CD14-positive monocyte (primary cell): Measurements from ENCODE around the gene PTPN18. TPM values are rescaled to one million over a fixed set of nuclear protein-coding genes. Genes with fewer than 3 reads are reported as not detected.

Experiments used
- DNase-seq, 3 donors: peaks; one replicate each; pipeline ENCODE4 v3.0.0-alpha.2; 2011 to 2022
- H2AFZ ChIP-seq: 2 replicates; pipeline ENCODE4 v1.6.0; 2012; ENCODE audit warnings: mild to moderate bottlenecking, low read depth, low read length, inconsistent platforms; ENCODE audit not compliant: insufficient read depth, poor library complexity, severe bottlenecking
- H3K27ac ChIP-seq, 2 donors: 1 replicate in 1 of 2; 2 replicates in 1 of 2; pipeline ENCODE4 v1.5.1; 2012 to 2013; ENCODE audit warnings: low read length in 2 of 2, control low read depth in 1 of 2, inconsistent platforms in 1 of 2, low read depth in 1 of 2, mild to moderate bottlenecking in 1 of 2
- H3K27me3 ChIP-seq, 2 donors: one replicate each; pipeline versions ENCODE4 v1.6.0 to v1.6.1; 2011 to 2013; ENCODE audit warnings: low read length in 2 of 2; ENCODE audit not compliant: control insufficient read depth in 2 of 2, insufficient read depth in 2 of 2
- H3K36me3 ChIP-seq, 2 donors: replicated peaks in 1 of 2; 1 replicate in 1 of 2; 2 replicates in 1 of 2; pipeline versions ENCODE4 v1.5.1 to v1.6.1; 2012 to 2013; ENCODE audit warnings: low read length in 2 of 2, control low read depth in 1 of 2, inconsistent platforms in 1 of 2, mild to moderate bottlenecking in 1 of 2; ENCODE audit not compliant: insufficient read depth in 2 of 2, control insufficient read depth in 1 of 2
- H3K4me1 ChIP-seq, 2 donors: 1 replicate in 1 of 2; 2 replicates in 1 of 2; pipeline versions ENCODE4 v1.5.1 to v1.6.1; 2012 to 2013; ENCODE audit warnings: low read length in 2 of 2, control low read depth in 1 of 2, inconsistent platforms in 1 of 2, mild to moderate bottlenecking in 1 of 2, moderate library complexity in 1 of 2; ENCODE audit not compliant: insufficient read depth in 2 of 2, control insufficient read depth in 1 of 2
- H3K4me2 ChIP-seq: replicated peaks from 2 replicates; pipeline ENCODE3; 2012; ENCODE audit warnings: low read length, moderate library complexity, mild to moderate bottlenecking; ENCODE audit not compliant: poor library complexity, severe bottlenecking; ENCODE audit errors: extremely low read depth
- H3K4me3 ChIP-seq, 3 experiments: fragments of 200-600 bp in 1 of 3; sonication (generic) in 1 of 3; replicated peaks in 1 of 3; 1 replicate in 2 of 3; 2 replicates in 1 of 3; pipeline ENCODE4 v1.5.1; 2011 to 2013; ENCODE audit warnings: low read length in 3 of 3, mild to moderate bottlenecking in 3 of 3, control low read depth in 2 of 3, low read depth in 2 of 3, inconsistent platforms in 1 of 3, moderate library complexity in 1 of 3
- H3K79me2 ChIP-seq: 2 replicates; pipeline ENCODE4 v1.6.0; 2012; ENCODE audit warnings: mild to moderate bottlenecking, control low read depth, inconsistent platforms, low read length, moderate library complexity; ENCODE audit not compliant: insufficient read depth
- H3K9ac ChIP-seq: 2 replicates; pipeline ENCODE4 v1.6.0; 2017; ENCODE audit warnings: low read length, mild to moderate bottlenecking; ENCODE audit not compliant: insufficient read depth, poor library complexity, severe bottlenecking
- H3K9me3 ChIP-seq, 2 donors: replicated peaks in 1 of 2; 1 replicate in 1 of 2; 2 replicates in 1 of 2; pipeline versions ENCODE4 v1.5.1 to v1.6.1; 2012 to 2013; ENCODE audit warnings: low read length in 2 of 2, control low read depth in 1 of 2; ENCODE audit not compliant: control insufficient read depth in 1 of 2, insufficient read depth in 1 of 2
- H4K20me1 ChIP-seq: 2 replicates; pipeline ENCODE4 v1.6.0; 2012; ENCODE audit warnings: mild to moderate bottlenecking, low read length, control low read depth, moderate library complexity; ENCODE audit not compliant: insufficient read depth
- H3K27ac Mint-ChIP-seq, 7 donors: one replicate each; pipeline ENCODE4 v1.8.0; 2020; ENCODE audit warnings: mild to moderate bottlenecking in 7 of 7, mixed read lengths in 7 of 7, moderate library complexity in 6 of 7, inconsistent platforms in 2 of 7
- H3K27me3 Mint-ChIP-seq, 3 donors: one replicate each; pipeline ENCODE4 v1.8.0; 2021 to 2022; ENCODE audit warnings: low read depth in 3 of 3, mild to moderate bottlenecking in 3 of 3, mixed read lengths in 3 of 3, moderate library complexity in 3 of 3, inconsistent platforms in 1 of 3
- H3K36me3 Mint-ChIP-seq, 2 donors: one replicate each; pipeline ENCODE4 v1.8.0; 2020; ENCODE audit warnings: mixed read lengths in 2 of 2, inconsistent platforms in 1 of 2, mild to moderate bottlenecking in 1 of 2
- H3K4me1 Mint-ChIP-seq: one replicate; pipeline ENCODE4 v1.8.0; 2020; ENCODE audit warnings: mild to moderate bottlenecking, mixed read lengths
- H3K4me3 Mint-ChIP-seq, 2 donors: one replicate each; pipeline ENCODE4 v1.8.0; 2020; ENCODE audit warnings: mild to moderate bottlenecking in 2 of 2, mixed read lengths in 2 of 2, moderate library complexity in 1 of 2
- H3K9me3 Mint-ChIP-seq, 7 donors: one replicate each; pipeline ENCODE4 v1.8.0; 2020 to 2022; ENCODE audit warnings: mixed read lengths in 7 of 7, mild to moderate bottlenecking in 6 of 7, moderate library complexity in 6 of 7, inconsistent platforms in 2 of 7
- WGBS: methylation state at CpG from one replicate; pipeline ENCODE4 v1.1.5; 2013; ENCODE audit warnings: missing lambda C conversion rate; ENCODE audit not compliant: insufficient coverage; 5-methylcytosine and 5-hydroxymethylcytosine counted together
- intact Hi-C, 2 donors: fragments of 100-400 bp; cut with micrococcal nuclease; formaldehyde crosslinking; loops; one replicate each; pipeline versions ENCODE4 v1.15.0 to v1.15.1; 2023
- polyA plus RNA-seq, 3 donors: library from polyadenylated mRNA; depleted of rRNA in 1 of 3; unstranded in 2 of 3; stranded (reverse) in 1 of 3; fragments of 300-500 nt in 2 of 3; fragments of >200 nt in 1 of 3; fragmentation: Illumina TruSeq in 2 of 3; gene quantifications; 1 replicate in 2 of 3; 2 replicates in 1 of 3; pipeline ENCODE4 v1.2.3, GENCODE V29; 2012 to 2021
- TF ChIP-seq, protein P1 (sequence below): fragments of 200-600 bp; IDR thresholded peaks from one replicate; pipeline ENCODE4 v1.8.0; 2022; ENCODE audit warnings: antibody characterized with exemption, mild to moderate bottlenecking

PTPN18 gene
- polyA plus RNA-seq, 3 donors, result 72.2 to 365 (median 102) TPM

DNA sequence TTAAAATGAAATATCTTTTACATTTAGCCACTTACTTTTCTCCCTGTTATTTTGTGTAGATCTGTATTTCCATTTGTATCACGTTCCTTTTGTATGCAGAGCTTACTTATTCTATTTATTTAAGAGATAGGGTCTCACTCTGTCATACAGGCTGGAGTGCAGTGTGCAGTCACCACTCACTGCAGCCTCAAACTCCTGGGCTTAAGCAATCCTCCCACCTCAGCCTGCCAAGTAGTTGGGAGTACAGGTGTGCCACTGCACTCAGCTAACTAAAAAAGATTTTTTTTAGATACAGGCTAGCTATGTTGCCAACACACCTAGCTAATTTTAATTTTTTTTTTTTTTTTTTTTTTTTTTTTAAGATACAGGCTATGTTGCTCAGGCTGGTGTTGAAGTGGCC, 10.9 kb downstream of the PTPN18 start:
- no peak overlapping the region for H2AFZ ChIP-seq
- Mint-ChIP-seq H3K27me3 (peaks cover 0 to 2% (median 2%) of the 10 kb centered on the region in 3 donors), H3K4me3 (no peak overlapping the region), H3K9me3 (peaks cover 0 to 3% (median 0%) of the 10 kb centered on the region in 7 donors), H3K36me3 (peaks cover 33 to 43% of the 10 kb centered on the region in 2 donors), H3K4me1 (peaks cover 49% of the 10 kb centered on the region), H3K27ac (no peak overlapping the region)
- H3K27ac ChIP-seq, result no peak overlapping the region
- peaks cover 11 to 17% of the 10 kb centered on the region in 2 donors for H3K36me3 ChIP-seq
- H3K9me3 ChIP-seq, result no peaks in the 10 kb centered on the region
- H3K79me2 ChIP-seq, result peaks cover 35% of the 10 kb centered on the region
- H4K20me1 ChIP-seq, result peaks cover 11% of the 10 kb centered on the region
- no peaks in the 10 kb centered on the region for H3K27me3 ChIP-seq
- H3K4me2 ChIP-seq, result no peak overlapping the region
- DNase-seq, result no peak
- intact Hi-C loops, result no loop called here
- TF ChIP-seq, protein P1, sequence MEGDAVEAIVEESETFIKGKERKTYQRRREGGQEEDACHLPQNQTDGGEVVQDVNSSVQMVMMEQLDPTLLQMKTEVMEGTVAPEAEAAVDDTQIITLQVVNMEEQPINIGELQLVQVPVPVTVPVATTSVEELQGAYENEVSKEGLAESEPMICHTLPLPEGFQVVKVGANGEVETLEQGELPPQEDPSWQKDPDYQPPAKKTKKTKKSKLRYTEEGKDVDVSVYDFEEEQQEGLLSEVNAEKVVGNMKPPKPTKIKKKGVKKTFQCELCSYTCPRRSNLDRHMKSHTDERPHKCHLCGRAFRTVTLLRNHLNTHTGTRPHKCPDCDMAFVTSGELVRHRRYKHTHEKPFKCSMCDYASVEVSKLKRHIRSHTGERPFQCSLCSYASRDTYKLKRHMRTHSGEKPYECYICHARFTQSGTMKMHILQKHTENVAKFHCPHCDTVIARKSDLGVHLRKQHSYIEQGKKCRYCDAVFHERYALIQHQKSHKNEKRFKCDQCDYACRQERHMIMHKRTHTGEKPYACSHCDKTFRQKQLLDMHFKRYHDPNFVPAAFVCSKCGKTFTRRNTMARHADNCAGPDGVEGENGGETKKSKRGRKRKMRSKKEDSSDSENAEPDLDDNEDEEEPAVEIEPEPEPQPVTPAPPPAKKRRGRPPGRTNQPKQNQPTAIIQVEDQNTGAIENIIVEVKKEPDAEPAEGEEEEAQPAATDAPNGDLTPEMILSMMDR, result no peak
- H3K4me3 ChIP-seq, result no peak overlapping the region
- H3K4me1 ChIP-seq, result peaks cover 39 to 40% of the 10 kb centered on the region in 2 donors
- WGBS, result no CpG with 5 or more reads among the region's 1 CpG
- H3K9ac ChIP-seq, result no peak overlapping the region

DNA sequence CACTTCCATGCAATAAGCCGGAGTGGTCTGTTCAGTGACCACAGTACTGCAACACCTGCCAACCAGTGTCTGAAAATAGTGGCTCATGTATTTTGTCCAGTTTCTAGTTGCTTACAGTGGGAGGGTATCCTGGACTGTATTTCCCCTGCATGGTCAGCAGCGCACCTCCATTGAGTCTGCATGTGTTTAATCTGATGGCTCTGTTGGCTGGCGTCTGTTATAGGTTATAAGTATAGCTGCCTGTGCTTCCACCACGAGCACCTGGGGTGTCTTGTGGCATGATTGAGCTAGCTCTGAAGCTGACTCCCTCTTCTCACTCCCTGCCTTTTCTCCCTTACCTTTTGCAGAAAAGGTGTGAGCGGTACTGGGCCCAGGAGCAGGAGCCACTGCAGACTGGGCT, 12.9 kb downstream of the PTPN18 start:
- Histone ChIP-seq H3K4me3 (peak overlapping the region in 1 of 3 experiments; percentile 1), H3K4me1 (peaks cover 52 to 58% of the 10 kb centered on the region in 2 donors), H2AFZ (no peak overlapping the region), H3K79me2 (peaks cover 56% of the 10 kb centered on the region), H3K9me3 (no peaks in the 10 kb centered on the region), H3K4me2 (peak overlapping the region; percentile 30), H4K20me1 (peaks cover 23% of the 10 kb centered on the region), H3K36me3 (peaks cover 14 to 17% of the 10 kb centered on the region in 2 donors), H3K27me3 (no peaks in the 10 kb centered on the region), H3K27ac (peak overlapping the region; percentile 34 to 90), H3K9ac (no peak overlapping the region)
- peaks cover 59% of the 10 kb centered on the region for H3K4me1 Mint-ChIP-seq
- 90% methylated on average over 2 of the region's 5 CpGs for WGBS
- H3K36me3 Mint-ChIP-seq, result peaks cover 29 to 44% of the 10 kb centered on the region in 2 donors
- peak overlapping the region in 6 of 7 donors; percentile 58 to 80 (median 76) for H3K27ac Mint-ChIP-seq
- no peak overlapping the region for H3K4me3 Mint-ChIP-seq
- DNase-seq, result no peak
- intact Hi-C loops, result no loop called here
- H3K27me3 Mint-ChIP-seq, result peaks cover 0 to 4% (median 2%) of the 10 kb centered on the region in 3 donors
- peaks cover 0 to 3% (median 0%) of the 10 kb centered on the region in 7 donors for H3K9me3 Mint-ChIP-seq
- TF ChIP-seq, protein P1, result no peak
